Panc1 (cell line): ENCODE data around the gene GIMAP1.

Experiments
- CTCF ChIP-seq: fragments of 450-650 bp; IDR thresholded peaks from 2 replicates; pipeline ENCODE4 v1.5.1; 2017; ENCODE audit warnings: mild to moderate bottlenecking
- POLR2AphosphoS5 ChIP-seq: IDR thresholded peaks from 2 replicates; pipeline ENCODE4 v1.6.1; 2012; ENCODE audit warnings: mild to moderate bottlenecking, low read depth, low read length, moderate library complexity
- REST ChIP-seq, 2 experiments: IDR thresholded peaks; 2 replicates each; pipeline ENCODE4 v1.6.1; 2011 to 2012; ENCODE audit warnings: low read depth in 2 of 2, control low read depth in 1 of 2, low read length in 1 of 2, mild to moderate bottlenecking in 1 of 2, moderate library complexity in 1 of 2; ENCODE audit not compliant: insufficient read depth in 1 of 2

- TF ChIP-seq CTCF (no peak), REST (IDR thresholded peaks at IDR 0.05; ENCODE audit: insufficient read depth in 1 of 2, low read depth in 2 of 2, low read length in 1 of 2) (no peak), POLR2AphosphoS5 (no peak)
These were observed 1.5 kb downstream of the GIMAP1 start for GRCh38 chr7:150717814-150718420.
